Breast epithelium (tissue), 4 donors: Measurements from ENCODE around the gene ADAMTS4. TPM values are rescaled to one million over a fixed set of nuclear protein-coding genes. Genes with fewer than 3 reads are reported as not detected.

Experiments used
- DNase-seq, 2 donors: peaks; one replicate each; pipeline ENCODE4 v3.0.0-alpha.2; 2019; ENCODE audit warnings: low spot score in 2 of 2
- H3K27ac ChIP-seq, 2 donors: fragments of 200-600 bp; sonication (generic) in 1 of 2; one replicate each; pipeline ENCODE4 v1.5.1; 2016 to 2019; ENCODE audit warnings: mild to moderate bottlenecking in 1 of 2
- H3K27me3 ChIP-seq, 2 donors: fragments of 200-600 bp; sonication (generic) in 1 of 2; one replicate each; pipeline versions ENCODE4 v1.5.1 to v1.6.0; 2017 to 2019; ENCODE audit warnings: control low read depth in 1 of 2, mild to moderate bottlenecking in 1 of 2
- H3K36me3 ChIP-seq: fragments of 200-600 bp; one replicate; pipeline ENCODE4 v1.5.1; 2019
- H3K4me1 ChIP-seq, 2 donors: fragments of 200-600 bp; sonication (generic); one replicate each; pipeline ENCODE4 v1.5.1; 2016 to 2019; ENCODE audit warnings: control low read depth in 1 of 2
- H3K4me3 ChIP-seq, 3 donors: fragments of 200-600 bp; sonication (generic); 1 replicate in 2 of 3; 2 replicates in 1 of 3; pipeline ENCODE4 v1.5.1; 2016 to 2019; ENCODE audit warnings: mild to moderate bottlenecking in 3 of 3, moderate library complexity in 2 of 3
- H3K9me3 ChIP-seq, 2 donors: fragments of 200-600 bp; sonication (generic) in 1 of 2; one replicate each; pipeline ENCODE4 v1.5.1; 2016 to 2019; ENCODE audit warnings: control low read depth in 1 of 2
- CTCF ChIP-seq, 3 donors: fragments of 450-650 bp; IDR thresholded peaks; one replicate each; pipeline ENCODE4 v1.5.1; 2016 to 2017; ENCODE audit warnings: antibody characterized with exemption in 3 of 3, mild to moderate bottlenecking in 3 of 3, moderate library complexity in 3 of 3
- POLR2A ChIP-seq: fragments of 450-650 bp; IDR thresholded peaks from one replicate; pipeline ENCODE4 v1.6.1; 2016; ENCODE audit warnings: antibody characterized with exemption, mild to moderate bottlenecking, moderate library complexity
- POLR2AphosphoS5 ChIP-seq, 3 donors: sonication (generic); formaldehyde crosslinking; IDR thresholded peaks; one replicate each; pipeline ENCODE4 v1.6.1; 2017; ENCODE audit warnings: antibody characterized with exemption in 3 of 3
- intact Hi-C: fragments of 100-400 bp; cut with DNase I; formaldehyde crosslinking; loops from one replicate; pipeline ENCODE4 v1.15.1; 2023; ENCODE audit warnings: low total_unique reads
- total RNA-seq, 3 donors: library from RNA; depleted of rRNA; stranded (reverse); fragments of >200 nt; gene quantifications; one replicate each; pipeline ENCODE4 v1.1.0, GENCODE V29; 2016

ADAMTS4 gene
- total RNA-seq, 3 donors from 2014 or later, result 4.8 to 85.5 (median 24.6) TPM

- no peaks in the 10 kb centered on the region for H3K27me3 ChIP-seq
- no peak for DNase-seq
- H3K27ac ChIP-seq, result peak overlapping the region in 1 of 2 donors; percentile 54
- no peak for TF ChIP-seq CTCF (IDR thresholded peaks at IDR 0.05)
- peak in 1 of 3 donors; percentile 15 for TF ChIP-seq POLR2AphosphoS5 (IDR thresholded peaks at IDR 0.05)
- intact Hi-C loops, result no loop called here
- H3K4me3 ChIP-seq, result peak overlapping the region in 1 of 3 donors; percentile 69
- peaks cover 0 to 4% of the 10 kb centered on the region in 2 donors for H3K4me1 ChIP-seq
- H3K9me3 ChIP-seq, result no peaks in the 10 kb centered on the region
- no peaks in the 10 kb centered on the region for H3K36me3 ChIP-seq
Observed at GRCh38 chr1:161193561-161194235, 5.2 kb downstream of the ADAMTS4 start.

- no peaks in the 10 kb centered on the region for H3K36me3 ChIP-seq
- intact Hi-C loops, result no loop called here
- no peaks in the 10 kb centered on the region for H3K27me3 ChIP-seq
- H3K4me3 ChIP-seq, result peak overlapping the region in 1 of 3 donors; percentile 69
- no peak for TF ChIP-seq POLR2AphosphoS5 (IDR thresholded peaks at IDR 0.05)
- peak; percentile 65 to 88 (median 79) for TF ChIP-seq CTCF (IDR thresholded peaks at IDR 0.05)
- TF ChIP-seq POLR2A, result no peak
- H3K27ac ChIP-seq, result peak overlapping the region; percentile 8 to 54
- H3K9me3 ChIP-seq, result no peaks in the 10 kb centered on the region
- H3K4me1 ChIP-seq, result peaks cover 0 to 2% of the 10 kb centered on the region in 2 donors
- no peak for DNase-seq
Observed at GRCh38 chr1:161192476-161193465, 6.1 kb downstream of the ADAMTS4 start.

GRCh38 chr1:161191971-161192370 is 6.9 kb downstream of the ADAMTS4 start:
- TF ChIP-seq POLR2A (no peak), POLR2AphosphoS5 (IDR thresholded peaks at IDR 0.05) (no peak), CTCF (IDR thresholded peaks at IDR 0.05) (no peak)
- intact Hi-C loops, result no loop called here
- DNase-seq, result no peak

GRCh38 chr1:161190962-161191521 is 7.8 kb downstream of the ADAMTS4 start:
- DNase-seq, result no peak

More at GRCh38 chr1:161191971-161192370, 6.9 kb downstream of the ADAMTS4 start:
- Histone ChIP-seq H3K4me3 (peak overlapping the region in 1 of 3 donors; percentile 44), H3K27ac (peak overlapping the region in 1 of 2 donors; percentile 74), H3K36me3 (no peaks in the 10 kb centered on the region), H3K4me1 (peaks cover 0 to 2% of the 10 kb centered on the region in 2 donors), H3K27me3 (no peaks in the 10 kb centered on the region), H3K9me3 (no peaks in the 10 kb centered on the region)

More at GRCh38 chr1:161190962-161191521, 7.8 kb downstream of the ADAMTS4 start:
- Histone ChIP-seq H3K4me1 (peaks cover 0 to 2% of the 10 kb centered on the region in 2 donors), H3K4me3 (peak overlapping the region in 1 of 3 donors; percentile 44), H3K9me3 (no peaks in the 10 kb centered on the region), H3K36me3 (no peaks in the 10 kb centered on the region), H3K27me3 (no peaks in the 10 kb centered on the region), H3K27ac (peak overlapping the region; percentile 25 to 74)
- TF ChIP-seq POLR2A, result no peak
- no peak for TF ChIP-seq POLR2AphosphoS5 (IDR thresholded peaks at IDR 0.05)
- TF ChIP-seq CTCF (IDR thresholded peaks at IDR 0.05), result no peak
- intact Hi-C loops, result no loop called here
